HG03469 (cell line): Measurements from ENCODE around the gene NEMP2.
"Not testable (repeated sequence)": the region's sequence is repeated elsewhere in the genome, so short reads cannot be mapped to it uniquely, and the experiment has no call there.

Experiments used
- ATAC-seq: cut with Tn5 transposase; IDR thresholded peaks from one replicate; pipeline ENCODE4 v1.9.1; 2021; ENCODE audit warnings: mild to moderate bottlenecking, moderate library complexity, moderate number of reproducible peaks; ENCODE audit not compliant: unreplicated experiment

NEMP2 gene

DNA sequence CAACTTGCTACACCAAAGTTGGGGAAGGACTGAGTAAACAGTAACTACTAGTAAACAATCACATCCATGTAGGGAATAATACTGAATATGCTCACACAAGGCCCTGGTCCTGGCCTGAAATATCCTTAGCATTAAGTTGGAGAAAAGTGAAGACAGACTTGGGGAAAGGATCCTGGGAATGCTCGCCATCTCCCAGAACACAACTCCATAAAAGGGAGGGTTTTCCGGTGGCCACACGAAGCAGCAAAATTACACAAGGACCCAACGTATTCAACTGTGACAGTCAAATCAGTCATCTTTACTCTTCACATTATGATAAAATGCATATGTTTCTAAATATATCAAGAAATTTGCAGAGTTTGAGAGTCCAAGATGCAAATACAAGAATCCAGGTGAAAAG, 7.3 kb downstream of the NEMP2 start:
- ATAC-seq, result no peak

DNA sequence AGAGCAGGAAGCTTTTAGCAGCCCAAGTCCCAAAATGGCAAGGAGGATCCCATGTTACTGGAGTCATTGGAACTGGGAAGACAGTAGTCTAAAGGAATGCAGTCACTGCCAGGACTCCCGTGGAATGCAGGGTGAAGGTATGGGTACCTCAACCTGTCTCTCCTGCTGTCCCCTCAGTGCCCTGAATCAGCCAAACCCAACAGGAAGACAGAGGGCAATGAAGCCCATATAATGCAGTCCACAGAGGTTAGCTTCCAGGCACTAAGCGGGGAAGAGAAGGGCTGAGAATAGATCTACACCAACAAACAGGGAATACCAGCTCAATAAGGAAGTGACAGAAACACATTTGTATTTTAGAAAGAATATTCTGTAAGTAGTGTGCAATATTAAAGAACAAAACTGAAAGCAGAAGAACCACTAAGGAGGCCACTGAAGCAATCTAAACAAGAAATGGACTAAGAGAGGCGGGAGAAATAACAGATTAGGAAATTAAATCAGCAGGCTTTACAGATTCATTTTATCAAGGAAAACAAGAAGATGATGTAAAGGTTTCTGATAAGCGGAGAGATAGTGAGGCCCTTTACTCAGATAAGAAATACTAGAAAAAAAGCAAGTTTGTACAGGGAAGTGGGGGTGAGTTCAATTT, 8.3 kb downstream of the NEMP2 start:
- ATAC-seq, result no peak

DNA sequence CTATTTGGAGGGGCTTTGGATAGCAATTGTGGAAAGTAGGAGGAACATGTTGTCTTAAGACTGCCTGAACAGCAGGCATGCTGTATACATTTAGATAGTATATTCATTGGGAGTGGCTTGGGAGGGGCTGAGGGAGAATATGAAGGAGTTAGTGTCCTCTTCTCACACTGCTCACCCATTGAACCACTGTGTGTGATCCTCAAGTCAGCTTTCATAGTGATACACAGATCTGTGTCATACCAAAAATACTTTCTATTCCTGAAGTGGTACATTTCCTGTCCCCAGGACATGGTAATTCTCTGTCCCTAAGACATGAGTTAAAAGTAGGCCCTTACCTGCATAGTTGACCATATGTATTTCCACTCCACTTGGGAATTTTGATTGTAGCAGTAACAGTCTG, 9.6 kb downstream of the NEMP2 start:
- ATAC-seq, result no peak

DNA sequence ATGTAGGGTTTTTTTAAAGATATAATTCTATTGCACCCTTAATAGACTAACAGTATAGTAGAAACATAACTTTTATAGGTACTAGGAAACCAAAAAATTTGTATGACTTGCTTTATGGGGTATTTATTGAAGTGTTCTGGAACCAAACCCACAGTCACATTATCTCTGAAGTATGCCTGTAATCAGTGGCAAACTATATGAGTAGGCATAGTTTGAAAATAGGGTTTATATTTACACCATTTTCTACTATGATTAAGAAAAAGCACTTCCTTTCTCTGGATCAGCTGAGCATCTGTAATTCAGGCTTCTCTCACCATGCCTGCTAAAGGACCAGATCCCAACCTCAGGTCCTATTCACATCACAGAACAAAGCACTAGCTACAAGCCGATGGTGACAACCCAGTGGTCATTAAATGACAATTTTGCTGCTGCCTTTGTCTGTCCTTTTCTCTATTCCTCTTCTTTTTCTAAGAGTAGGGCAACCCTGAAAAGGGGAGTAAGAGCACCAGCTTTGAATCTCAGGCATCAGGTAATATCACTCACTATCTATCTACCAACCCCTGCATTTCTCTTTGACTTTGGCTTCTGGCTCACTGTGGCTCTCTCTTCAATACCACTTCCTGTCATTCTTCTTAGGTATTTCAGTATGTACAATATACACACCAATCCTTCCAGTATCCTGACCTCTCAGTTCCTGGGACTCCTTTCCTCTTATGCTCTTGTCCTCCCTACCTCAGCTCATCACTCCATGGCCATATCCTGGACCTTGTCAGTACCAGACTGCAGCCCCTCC, 14.4 kb downstream of the NEMP2 start:
- no peak for ATAC-seq

DNA sequence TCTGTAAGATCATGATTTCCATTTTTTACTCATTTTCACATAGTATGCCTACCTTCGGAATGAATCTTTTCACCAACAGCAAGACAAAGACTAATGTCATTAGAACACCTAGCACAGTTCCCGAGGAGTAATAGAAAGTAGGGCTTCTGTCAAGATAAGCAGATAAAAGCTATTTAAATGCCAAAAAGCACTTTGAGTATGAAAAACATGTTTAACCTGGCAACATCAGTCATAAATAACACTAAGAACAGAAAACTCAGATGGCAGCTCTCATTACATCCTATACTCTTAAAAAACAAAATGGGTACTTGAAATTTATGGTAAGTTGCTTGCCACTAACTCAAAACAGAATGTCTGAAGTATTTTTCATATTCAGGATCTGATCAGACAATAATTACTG, 17.1 kb downstream of the NEMP2 start:
- ATAC-seq, result no peak

DNA sequence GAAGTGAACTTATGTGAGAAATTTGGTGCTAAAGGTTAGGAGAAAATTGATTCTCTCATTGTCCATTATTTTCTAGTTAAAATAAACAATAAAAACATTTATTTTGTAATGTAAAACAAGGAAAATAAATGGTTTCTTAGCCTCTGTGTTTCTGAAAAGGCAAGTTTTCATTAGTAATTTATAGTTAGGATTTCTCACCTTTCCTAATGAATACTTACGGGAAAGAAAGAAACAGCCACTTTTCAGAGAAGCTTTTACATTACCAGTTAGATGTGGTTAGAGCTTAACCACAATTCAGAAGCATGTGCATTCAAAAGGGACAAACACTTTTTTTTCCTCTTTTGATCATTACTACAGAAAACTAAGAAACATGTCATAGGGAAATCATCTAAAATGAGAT, 18.8 kb downstream of the NEMP2 start:
- ATAC-seq, result no peak

DNA sequence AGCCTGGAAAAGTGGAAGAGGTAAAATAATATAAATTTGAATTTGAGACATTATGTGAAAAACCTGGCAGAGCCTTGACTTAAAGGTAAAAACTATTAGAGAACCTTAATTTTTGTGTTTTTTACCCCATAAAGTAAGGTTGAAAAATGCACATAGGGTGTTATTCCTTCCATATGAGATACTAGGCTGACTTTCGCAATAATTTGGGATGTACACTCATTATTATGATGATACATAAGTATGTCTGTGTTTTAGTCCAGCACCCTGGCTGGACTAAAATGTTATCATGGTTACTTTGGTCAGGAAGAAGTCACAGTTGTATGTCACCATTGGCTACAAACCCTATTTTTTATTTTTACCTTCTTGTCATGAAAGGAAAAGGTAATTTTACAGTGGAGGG, 19.8 kb downstream of the NEMP2 start:
- no peak for ATAC-seq

DNA sequence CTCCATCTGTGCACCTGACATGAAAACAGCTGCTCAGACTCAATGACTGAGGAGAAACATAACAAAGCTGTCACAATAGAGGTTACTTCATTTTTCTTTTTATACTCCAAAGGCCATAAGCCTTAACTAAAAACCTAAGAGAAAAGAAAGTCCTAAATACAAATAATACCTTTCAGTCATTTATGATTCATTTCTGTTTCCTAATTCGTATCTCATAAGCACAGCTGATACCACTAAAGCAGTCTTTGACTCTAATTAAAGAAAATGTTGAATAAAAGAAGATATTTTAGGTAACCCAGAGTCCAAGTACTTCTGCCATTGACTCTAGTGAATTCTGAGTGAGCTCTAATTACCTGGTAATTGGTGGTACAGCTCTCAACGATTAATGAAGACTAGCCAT, 20.6 kb downstream of the NEMP2 start:
- no peak for ATAC-seq

DNA sequence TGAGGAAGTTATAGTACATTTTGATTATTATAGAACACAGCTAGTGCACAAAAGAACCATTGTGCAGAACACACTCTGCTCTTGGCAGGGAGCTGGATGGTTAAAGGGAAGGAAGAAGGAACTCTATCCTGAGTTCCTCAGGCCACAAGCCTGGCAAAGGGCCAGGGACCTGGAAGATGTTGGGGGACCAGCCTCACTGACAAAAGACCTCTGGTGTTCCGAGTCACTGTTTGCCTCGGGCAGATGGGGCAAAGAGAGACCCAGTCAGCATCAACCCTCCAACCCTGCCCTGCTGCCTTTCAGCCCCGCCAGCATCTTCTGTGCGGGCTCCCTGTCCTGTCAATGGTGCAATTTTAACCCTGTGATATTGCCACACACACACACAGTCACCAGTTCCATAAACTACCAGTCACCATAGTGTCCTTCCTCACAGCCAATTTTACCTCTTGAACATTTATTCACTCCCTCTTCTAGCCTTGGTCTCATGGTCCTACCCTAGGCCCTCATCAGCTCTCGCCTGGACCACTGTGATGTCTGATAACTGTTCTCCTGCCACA, 21.9 kb downstream of the NEMP2 start:
- no peak for ATAC-seq

DNA sequence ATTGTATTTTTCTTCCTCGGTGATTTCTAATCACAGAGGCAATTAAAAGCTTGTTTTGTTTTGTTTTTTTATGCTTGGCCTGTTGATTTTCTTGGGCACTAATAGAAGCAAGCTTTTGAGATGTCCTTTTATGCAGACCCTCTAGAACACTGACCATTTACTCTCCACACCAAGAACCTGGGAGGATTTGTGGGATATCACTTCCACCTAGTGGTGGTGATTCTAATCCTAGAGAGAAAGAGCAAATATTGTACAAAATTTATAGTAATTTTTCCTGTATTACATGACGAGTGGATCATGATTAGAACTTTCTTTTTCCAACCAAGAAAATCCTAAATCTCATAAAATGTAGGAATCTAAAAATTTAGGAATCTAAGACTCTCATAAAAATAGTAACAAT, 23.4 kb downstream of the NEMP2 start:
- no peak for ATAC-seq

DNA sequence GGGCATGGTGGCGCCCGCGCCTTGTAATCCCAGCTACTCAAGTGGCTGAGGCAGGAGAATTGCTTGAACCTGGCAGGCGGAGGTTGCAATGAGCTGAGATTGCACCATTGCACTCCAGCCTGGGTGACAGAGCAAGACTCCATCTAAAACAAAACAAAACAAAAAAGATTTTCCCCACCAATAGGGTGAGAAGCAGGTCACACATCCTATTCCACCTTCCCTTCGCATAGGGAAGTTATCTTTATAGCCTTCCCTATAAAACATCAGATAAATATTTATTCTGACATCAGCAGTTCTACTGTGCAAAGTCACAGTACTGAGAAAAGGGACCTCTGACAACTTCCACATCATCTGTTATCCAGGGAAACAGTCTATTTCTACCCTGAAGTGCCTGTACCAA, 24.6 kb downstream of the NEMP2 start:
- not testable (repeated sequence) for ATAC-seq

DNA sequence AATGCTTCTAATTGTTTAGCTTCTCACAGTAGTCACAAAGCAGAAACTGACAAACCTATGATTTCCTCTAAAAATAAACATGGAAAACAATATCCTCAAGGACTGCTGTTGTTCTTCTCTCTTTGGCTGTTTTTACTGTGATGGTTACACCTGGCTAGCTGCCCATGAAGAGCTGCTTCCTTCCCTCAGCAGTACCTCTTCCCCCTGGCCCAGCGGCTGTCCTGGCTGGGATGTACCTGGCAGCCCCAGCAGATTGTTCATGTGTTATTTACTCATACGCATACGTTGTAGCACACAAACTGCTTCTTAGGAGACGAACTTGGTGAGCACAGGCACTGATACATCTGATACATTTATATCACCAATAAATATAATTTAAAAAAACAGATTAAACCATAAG, 27.4 kb downstream of the NEMP2 start:
- no peak for ATAC-seq

DNA sequence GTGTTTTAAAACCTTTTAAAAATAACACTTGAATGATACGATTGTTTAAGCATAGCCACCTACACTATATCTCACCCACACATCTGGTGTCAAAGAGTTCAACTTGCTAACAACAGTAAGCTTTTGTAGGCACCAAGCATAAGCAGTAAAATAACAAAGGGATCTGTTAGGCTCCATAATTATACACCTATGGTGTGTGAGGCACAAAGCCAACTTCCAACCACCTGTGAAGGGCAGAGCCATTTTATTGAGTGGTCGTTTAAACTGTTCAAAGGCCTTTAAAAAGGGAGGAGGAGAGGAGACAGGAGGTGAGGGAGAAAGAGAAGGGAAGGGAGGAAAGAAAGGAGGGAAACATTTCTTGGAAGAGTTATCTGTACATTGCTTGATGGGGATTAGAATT, 27.9 kb downstream of the NEMP2 start:
- no peak for ATAC-seq

DNA sequence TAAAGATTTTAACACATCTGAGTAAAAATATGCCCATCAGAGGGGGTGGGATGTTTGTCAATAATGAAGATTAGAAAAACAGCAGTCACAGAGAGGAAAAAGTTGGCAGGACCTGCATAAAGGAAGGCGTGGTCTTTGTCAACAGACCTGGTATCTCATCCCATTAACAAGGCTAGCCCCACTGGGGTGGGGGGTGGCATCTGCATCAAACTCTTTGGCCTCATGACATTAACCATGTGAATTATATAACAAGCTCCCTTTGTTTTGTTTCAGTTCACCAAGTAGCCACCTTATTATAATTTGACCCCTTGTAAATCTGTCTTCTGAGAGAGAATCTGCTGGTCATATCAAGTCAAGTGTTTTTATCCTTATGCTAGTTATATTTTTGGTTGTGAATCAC, 28.8 kb downstream of the NEMP2 start:
- no peak for ATAC-seq

DNA sequence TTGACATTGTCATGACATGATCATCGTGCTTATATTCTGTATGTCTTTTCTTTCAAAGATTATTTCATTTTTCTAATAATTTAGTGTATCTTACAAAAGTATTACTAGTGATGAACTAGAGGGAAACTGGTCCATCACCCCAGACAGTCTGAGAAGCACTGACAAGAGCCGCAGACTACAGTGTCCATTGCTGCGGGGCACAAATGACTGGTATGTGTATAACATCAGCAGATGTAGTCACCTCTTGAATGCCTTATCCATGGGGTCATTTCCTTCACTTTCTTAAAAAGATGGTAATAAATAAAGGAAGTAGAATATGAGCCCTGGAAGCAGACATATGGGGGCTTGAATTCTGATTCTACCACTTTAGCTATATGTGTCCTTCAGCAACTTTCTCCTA, 29.6 kb downstream of the NEMP2 start:
- no peak for ATAC-seq

DNA sequence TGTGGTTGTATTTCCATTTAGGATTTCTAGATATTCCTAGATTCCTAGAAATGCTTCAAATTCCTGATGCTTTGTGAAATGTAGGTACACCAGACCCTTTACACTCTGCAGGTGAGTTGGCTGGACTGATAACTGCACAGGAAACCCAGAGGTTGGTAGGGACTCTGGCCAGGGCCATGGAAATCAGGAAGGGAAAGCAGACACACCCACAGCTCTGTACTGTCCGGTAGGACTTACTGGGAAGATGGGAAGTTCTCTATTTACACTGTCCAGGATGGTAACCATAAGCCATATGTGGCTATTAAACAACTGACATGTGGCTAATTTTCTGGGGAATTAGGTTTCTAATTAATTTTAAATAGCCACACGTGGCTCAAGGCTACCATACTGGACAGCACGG, 31.4 kb downstream of the NEMP2 start:
- no peak for ATAC-seq

DNA sequence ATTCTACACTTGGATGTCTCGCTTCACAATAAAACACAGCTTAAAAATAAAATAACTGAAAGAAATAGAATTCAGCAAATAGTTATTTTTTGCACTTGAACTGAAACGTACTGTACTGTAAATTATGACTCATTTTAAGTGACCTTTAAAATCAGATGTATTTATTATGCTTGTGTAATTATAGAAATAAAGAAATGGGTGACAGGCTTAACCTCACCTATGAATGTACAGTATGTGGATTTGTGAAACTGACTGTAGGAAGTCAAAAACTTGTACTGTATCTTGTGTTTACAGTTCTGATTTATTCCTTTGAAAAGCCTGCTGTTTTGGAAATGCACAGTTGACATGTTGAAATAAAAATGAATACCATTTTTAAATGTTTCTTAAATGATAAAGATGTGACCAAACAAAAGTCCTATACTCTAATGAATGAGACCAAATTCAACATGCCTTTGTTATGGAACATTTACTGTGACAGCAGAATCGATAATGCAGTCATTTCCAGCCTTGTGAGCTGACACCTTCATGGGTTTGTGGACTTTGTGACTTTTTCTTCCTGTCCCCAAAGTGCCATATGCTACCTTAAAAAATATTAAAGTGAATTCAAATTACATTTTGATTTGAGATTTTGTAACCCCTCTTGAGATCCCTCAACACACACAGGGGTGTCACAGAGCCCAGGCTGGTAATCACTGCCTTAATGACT, 32.7 kb downstream of the NEMP2 start:
- ATAC-seq, result no peak

DNA sequence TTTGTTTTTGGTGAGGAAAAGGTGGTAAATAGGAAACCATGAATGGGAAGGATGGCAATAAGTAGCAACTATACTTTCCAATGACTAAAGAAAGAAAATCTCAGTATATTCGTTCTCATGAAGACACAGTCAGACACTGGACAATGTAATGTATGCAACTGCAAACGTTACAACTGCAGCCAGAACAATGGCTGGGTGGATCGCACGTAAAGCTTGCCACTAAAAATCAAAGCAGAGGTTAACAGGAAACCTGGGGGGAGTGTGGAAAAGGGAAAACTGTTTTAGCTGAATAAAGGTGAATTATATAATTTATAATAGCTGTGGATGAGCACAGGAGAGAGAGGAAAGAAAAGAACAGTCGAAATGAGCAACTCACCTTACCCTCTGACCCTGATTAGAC, 33.3 kb downstream of the NEMP2 start:
- no peak for ATAC-seq

DNA sequence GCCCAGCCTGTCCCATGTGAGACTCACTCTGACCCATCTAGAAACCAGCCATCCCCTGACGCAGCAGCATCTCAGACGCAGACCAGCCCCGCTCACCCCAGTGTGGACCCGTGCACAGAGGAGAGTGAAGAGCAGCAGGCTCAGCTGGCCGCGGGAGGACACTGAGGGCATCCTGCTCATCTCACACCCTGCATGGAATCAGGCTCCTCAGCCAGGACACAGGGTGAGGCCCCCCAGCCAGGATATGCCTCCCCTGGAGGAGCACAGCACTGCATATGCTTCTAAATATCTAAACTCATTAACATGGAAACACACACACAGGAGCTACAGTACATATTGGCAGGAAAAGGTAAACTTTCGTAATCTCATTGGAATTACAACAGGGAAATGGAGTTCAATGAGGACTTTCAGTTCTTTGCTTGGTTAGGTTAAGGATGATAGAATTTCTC, 34.4 kb downstream of the NEMP2 start:
- ATAC-seq, result no peak

DNA sequence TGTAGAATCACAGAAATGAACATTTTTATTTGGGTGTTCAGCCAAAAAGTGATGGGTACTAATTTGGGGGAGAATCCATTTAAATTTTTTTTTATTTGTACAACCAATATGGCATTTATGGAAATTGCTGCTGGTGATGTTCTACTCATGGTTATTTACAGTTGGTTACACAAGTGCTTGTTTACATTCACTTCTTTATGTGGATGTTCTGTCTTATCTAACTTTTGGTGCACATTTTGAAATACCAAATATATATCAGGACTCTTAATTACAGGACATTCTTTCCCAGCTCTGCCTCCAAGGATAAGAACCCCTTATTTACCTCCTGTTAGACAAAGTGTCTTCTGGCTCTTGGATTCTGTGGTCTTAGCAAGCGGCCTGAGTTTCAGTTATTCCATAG, 35.2 kb downstream of the NEMP2 start:
- ATAC-seq, result no peak

DNA sequence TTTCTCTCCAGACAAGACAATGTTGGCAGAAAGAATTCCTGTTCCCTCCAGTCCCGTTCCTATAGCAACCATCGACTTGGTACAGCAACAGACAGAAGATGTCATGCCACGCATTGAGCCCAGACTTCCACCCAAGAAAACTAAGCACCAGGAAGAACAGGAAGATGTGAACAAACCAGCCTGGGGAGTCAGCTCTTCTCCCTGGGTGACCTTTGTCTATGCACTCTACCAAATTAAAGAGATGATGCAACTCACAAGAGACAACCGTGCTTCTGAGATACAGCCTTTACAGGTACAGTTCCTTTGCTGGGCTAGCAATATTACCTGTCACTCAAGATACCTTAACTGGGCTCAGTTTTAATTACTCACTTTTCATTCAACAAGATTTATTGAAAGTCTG, 37.1 kb downstream of the NEMP2 start:
- ATAC-seq, result no peak
